A549 (cell line): Measurements from ENCODE around the gene FLNB.

Experiments
- CTCF ChIP-seq: fragments of >200 bp; sonication (Bioruptor Twin); formaldehyde crosslinking; IDR thresholded peaks from 3 replicates; pipeline ENCODE4 v1.5.1; 2016
- JUN ChIP-seq, 2 experiments: fragments of >200 bp; sonication (Bioruptor Twin); formaldehyde crosslinking; IDR thresholded peaks; 2 replicates in 1 of 2; 3 replicates in 1 of 2; pipeline ENCODE4 v1.6.1; 2016 to 2017
- MAZ ChIP-seq: fragments of 150-350 bp; IDR thresholded peaks from 2 replicates; pipeline ENCODE4 v1.6.1; 2014; ENCODE audit warnings: antibody characterized with exemption, low read depth, low read length, borderline replicate concordance
- POLR2AphosphoS2 ChIP-seq: conservative IDR thresholded peaks from 2 replicates; pipeline ENCODE4 v1.6.1; 2012; ENCODE audit warnings: low read length, improper control_type of control experiment, inconsistent platforms

GRCh38 chr3:58215317-58216025, 207.2 kb downstream of the FLNB start:
- TF ChIP-seq MAZ (no peak), CTCF (no peak), POLR2AphosphoS2 (no peak), JUN (IDR thresholded peaks at IDR 0.05) (no peak)
